Activated naive CD8-positive, alpha-beta T cell (primary cell): ENCODE measurements around the gene TTC28.
"Not testable (repeated sequence)": the region's sequence is repeated elsewhere in the genome, so short reads cannot be mapped to it uniquely, and the experiment has no call there.

Source experiments
- H3K27ac Mint-ChIP-seq: one replicate; pipeline ENCODE4 v1.8.0; 2021; ENCODE audit warnings: mixed read lengths
- H3K27me3 Mint-ChIP-seq: one replicate; pipeline ENCODE4 v1.8.0; 2021; ENCODE audit warnings: mixed read lengths
- H3K36me3 Mint-ChIP-seq: one replicate; pipeline ENCODE4 v1.8.0; 2021; ENCODE audit warnings: mixed read lengths
- H3K4me1 Mint-ChIP-seq: one replicate; pipeline ENCODE4 v1.8.0; 2021; ENCODE audit warnings: low read depth, mixed read lengths
- H3K4me3 Mint-ChIP-seq: one replicate; pipeline ENCODE4 v1.8.0; 2021; ENCODE audit warnings: mild to moderate bottlenecking, mixed read lengths
- H3K9me3 Mint-ChIP-seq: one replicate; pipeline ENCODE4 v1.8.0; 2021; ENCODE audit warnings: low read depth, mixed read lengths

TTC28 gene

GRCh38 chr22:28068826-28069225 is 610.8 kb downstream of the TTC28 start:
- Mint-ChIP-seq H3K4me1 (no peaks in the 10 kb centered on the region), H3K27me3 (no peaks in the 10 kb centered on the region), H3K4me3 (no peak overlapping the region)

GRCh38 chr22:28064920-28065319 is 614.7 kb downstream of the TTC28 start:
- Mint-ChIP-seq H3K4me1 (no peaks in the 10 kb centered on the region), H3K27me3 (peaks cover 2% of the 10 kb centered on the region), H3K27ac (no peak overlapping the region), H3K4me3 (no peak overlapping the region), H3K36me3 (peaks cover 13% of the 10 kb centered on the region), H3K9me3 (peaks cover 3% of the 10 kb centered on the region)

More at GRCh38 chr22:28068826-28069225, 610.8 kb downstream of the TTC28 start:
- Mint-ChIP-seq H3K27ac (no peak overlapping the region), H3K36me3 (peaks cover 11% of the 10 kb centered on the region), H3K9me3 (no peaks in the 10 kb centered on the region)

GRCh38 chr22:28063656-28064055 is 616.0 kb downstream of the TTC28 start:
- no peaks in the 10 kb centered on the region for H3K4me1 Mint-ChIP-seq
- H3K4me3 Mint-ChIP-seq = no peak overlapping the region
- H3K27ac Mint-ChIP-seq = no peak overlapping the region
- H3K27me3 Mint-ChIP-seq = peaks cover 2% of the 10 kb centered on the region
- H3K9me3 Mint-ChIP-seq = peaks cover 3% of the 10 kb centered on the region
- H3K36me3 Mint-ChIP-seq = peaks cover 13% of the 10 kb centered on the region

GRCh38 chr22:28060594-28060993 is 619.0 kb downstream of the TTC28 start:
- H3K36me3 Mint-ChIP-seq = peaks cover 13% of the 10 kb centered on the region
- H3K9me3 Mint-ChIP-seq, H3K27me3 Mint-ChIP-seq, H3K4me1 Mint-ChIP-seq, H3K27ac Mint-ChIP-seq, H3K4me3 Mint-ChIP-seq: not testable (repeated sequence)

- peaks cover 3% of the 10 kb centered on the region for H3K36me3 Mint-ChIP-seq
- no peak overlapping the region for H3K27ac Mint-ChIP-seq
- no peaks in the 10 kb centered on the region for H3K4me1 Mint-ChIP-seq
- peaks cover 3% of the 10 kb centered on the region for H3K9me3 Mint-ChIP-seq
- H3K4me3 Mint-ChIP-seq = no peak overlapping the region
- peaks cover 2% of the 10 kb centered on the region for H3K27me3 Mint-ChIP-seq
Measured at GRCh38 chr22:28058036-28058435, 621.6 kb downstream of the TTC28 start.

GRCh38 chr22:28054819-28055208 is 624.8 kb downstream of the TTC28 start:
- Mint-ChIP-seq H3K36me3 (no peaks in the 10 kb centered on the region), H3K27me3 (no peaks in the 10 kb centered on the region), H3K4me3 (no peak overlapping the region), H3K27ac (no peak overlapping the region), H3K4me1 (no peaks in the 10 kb centered on the region), H3K9me3 (no peaks in the 10 kb centered on the region)

- Mint-ChIP-seq H3K4me1 (no peaks in the 10 kb centered on the region), H3K27ac (no peak overlapping the region), H3K27me3 (no peaks in the 10 kb centered on the region), H3K9me3 (no peaks in the 10 kb centered on the region), H3K4me3 (no peak overlapping the region), H3K36me3 (no peaks in the 10 kb centered on the region)
Measured at GRCh38 chr22:28053896-28054818, 625.5 kb downstream of the TTC28 start.

- Mint-ChIP-seq H3K4me1 (no peaks in the 10 kb centered on the region), H3K9me3 (no peaks in the 10 kb centered on the region), H3K4me3 (no peak overlapping the region), H3K36me3 (no peaks in the 10 kb centered on the region), H3K27me3 (no peaks in the 10 kb centered on the region), H3K27ac (no peak overlapping the region)
Measured at GRCh38 chr22:28052825-28053269, 626.8 kb downstream of the TTC28 start.

GRCh38 chr22:28051787-28052356 is 627.8 kb downstream of the TTC28 start:
- Mint-ChIP-seq H3K9me3 (no peaks in the 10 kb centered on the region), H3K27ac (no peak overlapping the region), H3K36me3 (no peaks in the 10 kb centered on the region), H3K4me3 (no peak overlapping the region), H3K4me1 (no peaks in the 10 kb centered on the region), H3K27me3 (no peaks in the 10 kb centered on the region)

GRCh38 chr22:28051091-28051786 is 628.4 kb downstream of the TTC28 start:
- Mint-ChIP-seq H3K9me3 (no peaks in the 10 kb centered on the region), H3K4me3 (no peak overlapping the region), H3K36me3 (no peaks in the 10 kb centered on the region), H3K4me1 (no peaks in the 10 kb centered on the region), H3K27ac (no peak overlapping the region), H3K27me3 (no peaks in the 10 kb centered on the region)

GRCh38 chr22:28048529-28048928 is 631.1 kb downstream of the TTC28 start:
- Mint-ChIP-seq H3K4me3 (no peak overlapping the region), H3K9me3 (no peaks in the 10 kb centered on the region), H3K27me3 (no peaks in the 10 kb centered on the region), H3K36me3 (no peaks in the 10 kb centered on the region), H3K4me1 (no peaks in the 10 kb centered on the region), H3K27ac (no peak overlapping the region)

- H3K9me3 Mint-ChIP-seq = no peaks in the 10 kb centered on the region
- H3K4me1 Mint-ChIP-seq = no peaks in the 10 kb centered on the region
- no peaks in the 10 kb centered on the region for H3K36me3 Mint-ChIP-seq
- H3K27me3 Mint-ChIP-seq = no peaks in the 10 kb centered on the region
- no peak overlapping the region for H3K4me3 Mint-ChIP-seq
- no peak overlapping the region for H3K27ac Mint-ChIP-seq
Measured at GRCh38 chr22:28047740-28048139, 631.9 kb downstream of the TTC28 start.

- no peak overlapping the region for H3K27ac Mint-ChIP-seq
- H3K36me3 Mint-ChIP-seq = no peaks in the 10 kb centered on the region
- H3K27me3 Mint-ChIP-seq = no peaks in the 10 kb centered on the region
- no peak overlapping the region for H3K4me3 Mint-ChIP-seq
- H3K9me3 Mint-ChIP-seq = no peaks in the 10 kb centered on the region
- H3K4me1 Mint-ChIP-seq = no peaks in the 10 kb centered on the region
Measured at GRCh38 chr22:28046100-28046499, 633.5 kb downstream of the TTC28 start.

- Mint-ChIP-seq H3K27me3 (peaks cover 3% of the 10 kb centered on the region), H3K9me3 (peaks cover 3% of the 10 kb centered on the region), H3K4me1 (no peaks in the 10 kb centered on the region), H3K27ac (no peak overlapping the region), H3K36me3 (peaks cover 3% of the 10 kb centered on the region), H3K4me3 (no peak overlapping the region)
Measured at GRCh38 chr22:28044546-28045173, 635.0 kb downstream of the TTC28 start.

- H3K4me3 Mint-ChIP-seq = no peak overlapping the region
- H3K27me3 Mint-ChIP-seq = peaks cover 3% of the 10 kb centered on the region
- peaks cover 3% of the 10 kb centered on the region for H3K36me3 Mint-ChIP-seq
- no peaks in the 10 kb centered on the region for H3K4me1 Mint-ChIP-seq
- no peak overlapping the region for H3K27ac Mint-ChIP-seq
- H3K9me3 Mint-ChIP-seq = peaks cover 3% of the 10 kb centered on the region
Measured at GRCh38 chr22:28043266-28043665, 636.4 kb downstream of the TTC28 start.
